MCF 10A (cell line): ENCODE data around the gene C2CD3. TPM values are rescaled to one million over a fixed set of nuclear protein-coding genes. Genes with fewer than 3 reads are reported as not detected.
A peak's percentile ranks its signal among the peaks of the same experiment; 100 is the strongest.

Source experiments
- BruUV-seq: library from RNA; stranded (reverse); fragments of 400-500 nt; replicated peaks from 2 replicates; lab custom pipeline; 2021; lab: Mats Ljungman, UMichigan
- CTCF ChIA-PET: fragments of 300-600 bp; sonication (Branson Sonifier 250); formaldehyde crosslinking; extraction: SDS; loops from one replicate; lab custom pipeline; 2021; ENCODE audit warnings: antibody characterized with exemption, inconsistent platforms; lab: Yijun Ruan, JAX
- POLR2A ChIA-PET: fragments of 300-600, 350-650 bp; sonication (Branson Sonifier 250); formaldehyde crosslinking; extraction: SDS; loops from one replicate; lab custom pipeline; 2020; ENCODE audit warnings: antibody characterized with exemption, inconsistent platforms; lab: Yijun Ruan, JAX
- DNase-seq: peaks from one replicate; pipeline ENCODE4 v3.0.0-alpha.2; 2018; ENCODE audit not compliant: unreplicated experiment
- H3K27ac Mint-ChIP-seq: one replicate; pipeline ENCODE4 v1.8.0; 2022; ENCODE audit warnings: mild to moderate bottlenecking, low read depth, mixed read lengths; ENCODE audit not compliant: unreplicated experiment
- H3K27me3 Mint-ChIP-seq: one replicate; pipeline ENCODE4 v1.8.0; 2022; ENCODE audit warnings: mixed read lengths; ENCODE audit not compliant: insufficient read depth, unreplicated experiment
- H3K36me3 Mint-ChIP-seq: one replicate; pipeline ENCODE4 v1.8.0; 2022; ENCODE audit warnings: mild to moderate bottlenecking, moderate library complexity, mixed read lengths; ENCODE audit not compliant: insufficient read depth, unreplicated experiment
- H3K4me1 Mint-ChIP-seq: one replicate; pipeline ENCODE4 v1.8.0; 2022; ENCODE audit warnings: mixed read lengths; ENCODE audit not compliant: insufficient read depth, unreplicated experiment
- H3K4me3 Mint-ChIP-seq: one replicate; pipeline ENCODE4 v1.8.0; 2022; ENCODE audit warnings: mild to moderate bottlenecking, moderate library complexity, mixed read lengths; ENCODE audit not compliant: unreplicated experiment
- H3K9me3 Mint-ChIP-seq: one replicate; pipeline ENCODE4 v1.8.0; 2022; ENCODE audit warnings: mixed read lengths; ENCODE audit not compliant: unreplicated experiment
- intact Hi-C: fragments of 100-400 bp; cut with micrococcal nuclease; formaldehyde crosslinking; loops from 2 replicates; pipeline ENCODE4 v1.14.1; 2022
- total RNA-seq: library from RNA; stranded (reverse); gene quantifications from 2 replicates; pipeline ENCODE4 v1.2.3, GENCODE V29; 2022
- TF ChIP-seq, protein P1 (sequence below): fragments of 200-600 bp; IDR thresholded peaks from one replicate; pipeline ENCODE4 v1.8.0; 2022; ENCODE audit warnings: antibody characterized with exemption, mild to moderate bottlenecking; ENCODE audit not compliant: unreplicated experiment

Gene C2CD3
- total RNA-seq, 1 experiment from 2014 or later, result 18.7 TPM

GRCh38 chr11:74021998-74022397, 148.8 kb downstream of the C2CD3 start:
- Mint-ChIP-seq H3K4me3 (no peak overlapping the region), H3K27me3 (no peaks in the 10 kb centered on the region), H3K9me3 (no peaks in the 10 kb centered on the region), H3K36me3 (peaks cover 9% of the 10 kb centered on the region), H3K27ac (no peak overlapping the region), H3K4me1 (peaks cover 11% of the 10 kb centered on the region)
- ChIA-PET POLR2A (no interaction called here), CTCF (interaction anchor here (0.7 kb wide), 1 partner anchor 18 kb away, joined by 3 read pairs; no protein-coding TSS in a partner anchor)
- TF ChIP-seq, protein P1, sequence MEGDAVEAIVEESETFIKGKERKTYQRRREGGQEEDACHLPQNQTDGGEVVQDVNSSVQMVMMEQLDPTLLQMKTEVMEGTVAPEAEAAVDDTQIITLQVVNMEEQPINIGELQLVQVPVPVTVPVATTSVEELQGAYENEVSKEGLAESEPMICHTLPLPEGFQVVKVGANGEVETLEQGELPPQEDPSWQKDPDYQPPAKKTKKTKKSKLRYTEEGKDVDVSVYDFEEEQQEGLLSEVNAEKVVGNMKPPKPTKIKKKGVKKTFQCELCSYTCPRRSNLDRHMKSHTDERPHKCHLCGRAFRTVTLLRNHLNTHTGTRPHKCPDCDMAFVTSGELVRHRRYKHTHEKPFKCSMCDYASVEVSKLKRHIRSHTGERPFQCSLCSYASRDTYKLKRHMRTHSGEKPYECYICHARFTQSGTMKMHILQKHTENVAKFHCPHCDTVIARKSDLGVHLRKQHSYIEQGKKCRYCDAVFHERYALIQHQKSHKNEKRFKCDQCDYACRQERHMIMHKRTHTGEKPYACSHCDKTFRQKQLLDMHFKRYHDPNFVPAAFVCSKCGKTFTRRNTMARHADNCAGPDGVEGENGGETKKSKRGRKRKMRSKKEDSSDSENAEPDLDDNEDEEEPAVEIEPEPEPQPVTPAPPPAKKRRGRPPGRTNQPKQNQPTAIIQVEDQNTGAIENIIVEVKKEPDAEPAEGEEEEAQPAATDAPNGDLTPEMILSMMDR, result no peak
- intact Hi-C loops, result no loop called here
- DNase-seq, result no peak
- BruUV-seq, result no TSS peak

- POLR2A ChIA-PET, result no interaction called here
- TF ChIP-seq, protein P1, result no peak
- no peak overlapping the region for H3K27ac Mint-ChIP-seq
- no peak for DNase-seq
- BruUV-seq, result no TSS peak
- H3K4me1 Mint-ChIP-seq, result peaks cover 11% of the 10 kb centered on the region
- no peaks in the 10 kb centered on the region for H3K27me3 Mint-ChIP-seq
- H3K9me3 Mint-ChIP-seq, result no peaks in the 10 kb centered on the region
- H3K36me3 Mint-ChIP-seq, result peaks cover 11% of the 10 kb centered on the region
- no peak overlapping the region for H3K4me3 Mint-ChIP-seq
- CTCF ChIA-PET, result no interaction called here
- intact Hi-C loops, result no loop called here
These were observed 150.3 kb downstream of the C2CD3 start for GRCh38 chr11:74020539-74020938.

- TF ChIP-seq, protein P1, result no peak
- Mint-ChIP-seq H3K27ac (no peak overlapping the region), H3K27me3 (no peaks in the 10 kb centered on the region), H3K4me1 (peaks cover 9% of the 10 kb centered on the region), H3K36me3 (peaks cover 9% of the 10 kb centered on the region), H3K4me3 (no peak overlapping the region), H3K9me3 (no peaks in the 10 kb centered on the region)
- intact Hi-C loops, result no loop called here
- no TSS peak for BruUV-seq
- peak; percentile 13 for DNase-seq
- ChIA-PET POLR2A (no interaction called here), CTCF (no interaction called here)
These were observed 150.9 kb downstream of the C2CD3 start for GRCh38 chr11:74019860-74020259.

DNA sequence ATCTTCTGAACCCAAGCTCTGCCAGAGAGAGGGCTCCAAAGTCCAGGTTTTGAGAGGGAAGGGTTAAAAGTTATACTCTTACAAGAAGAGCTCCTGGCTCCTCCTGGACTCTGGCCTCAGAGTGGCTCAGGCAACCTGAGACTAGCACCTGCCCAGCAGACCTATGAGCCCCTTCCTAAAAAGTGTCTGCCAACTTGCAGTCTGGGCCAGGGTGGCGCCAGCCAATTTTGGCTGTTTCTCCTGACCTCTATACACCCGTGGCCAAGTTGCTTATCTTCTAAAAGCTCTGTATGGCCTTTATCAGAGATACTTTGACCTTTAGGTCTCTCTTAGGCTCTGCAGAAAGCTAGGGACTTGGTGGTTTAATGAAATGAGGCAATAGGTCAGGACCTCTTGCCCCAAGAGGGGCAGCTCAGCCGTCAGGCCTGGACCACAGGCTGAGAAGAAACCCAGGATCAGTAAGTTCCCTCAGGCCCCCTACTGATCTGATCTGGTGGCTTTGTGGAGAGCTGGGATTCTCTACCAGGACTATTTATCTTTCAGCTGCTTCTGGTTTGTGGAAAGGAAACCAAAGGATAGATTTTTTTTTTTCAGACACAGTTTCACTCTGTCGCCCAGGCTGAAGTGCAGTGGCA, 151.6 kb downstream of the C2CD3 start:
- H3K4me3 Mint-ChIP-seq, result no peak overlapping the region
- H3K9me3 Mint-ChIP-seq, result no peaks in the 10 kb centered on the region
- intact Hi-C loops, result no loop called here
- ChIA-PET CTCF (interaction anchor here (0.5 to 1.9 kb wide), 3 partner anchors 55 to 214 kb away, joined by 3 to 8 read pairs (median 3); no protein-coding TSS in a partner anchor), POLR2A (interaction anchor here (0.6 kb wide), 1 partner anchor 366 kb away, joined by 3 read pairs; no protein-coding TSS in a partner anchor)
- BruUV-seq, result no TSS peak
- H3K4me1 Mint-ChIP-seq, result peaks cover 5% of the 10 kb centered on the region
- no peaks in the 10 kb centered on the region for H3K27me3 Mint-ChIP-seq
- H3K36me3 Mint-ChIP-seq, result peaks cover 6% of the 10 kb centered on the region
- no peak for DNase-seq
- TF ChIP-seq, protein P1, result no peak
- no peak overlapping the region for H3K27ac Mint-ChIP-seq
